HCT116 (cell line): Measurements from ENCODE around the gene DACT1. TPM values are rescaled to one million over a fixed set of nuclear protein-coding genes. Genes with fewer than 3 reads are reported as not detected.

Source experiments
- ATAC-seq: fragments of 200-7000 bp; cut with Tn5 transposase; 2 replicates; pipeline ENCODE4 v1.9.1; 2020; ENCODE audit warnings: mild to moderate bottlenecking, moderate library complexity
- BruUV-seq: library from RNA; stranded (reverse); fragments of 400-500 nt; replicated peaks from 2 replicates; lab custom pipeline; 2021; lab: Mats Ljungman, UMichigan
- CTCF ChIA-PET: fragments of 300-600 bp; sonication (Branson Sonifier 250); formaldehyde crosslinking; loops from one replicate; lab custom pipeline; 2021; ENCODE audit warnings: antibody characterized with exemption; lab: Charles Lee
- POLR2A ChIA-PET: fragments of 300-600, 350-600 bp; sonication (Branson Sonifier 250); formaldehyde crosslinking; loops from one replicate; lab custom pipeline; 2021; ENCODE audit warnings: antibody characterized with exemption; lab: Charles Lee
- RAD21 ChIA-PET, 2 experiments: fragments of 300-600 bp; sonication (Branson Sonifier 250); formaldehyde crosslinking; loops; one replicate each; lab custom pipeline; 2023; ENCODE audit warnings: low total read pairs in 2 of 2; ENCODE audit not compliant: uncharacterized antibody in 2 of 2, unreplicated experiment in 2 of 2, low non-redundant PET in 1 of 2; lab: Charles Lee
- DNase-seq: peaks from one replicate; pipeline ENCODE4 v3.0.0-alpha.2; 2010; ENCODE audit warnings: low read depth, low spot score
- H2AFZ ChIP-seq: fragments of 200-600 bp; shearing (Covaris generic), sonication (generic); 2 replicates; pipeline ENCODE4 v1.6.1; 2017; ENCODE audit warnings: low read depth, mixed run types, mixed read lengths, antibody characterized with exemption, low read length; ENCODE audit not compliant: poor library complexity, severe bottlenecking
- H3K27ac ChIP-seq: 2 replicates; pipeline ENCODE4 v1.5.1; 2012; ENCODE audit warnings: low read depth, low read length
- H3K27me3 ChIP-seq: fragments of 200-600 bp; sonication (generic); 2 replicates; pipeline ENCODE4 v1.6.1; 2016; ENCODE audit warnings: mixed run types, low read length, mixed read lengths; ENCODE audit not compliant: insufficient read depth
- H3K36me3 ChIP-seq, 2 experiments: fragments of 200-500 bp in 1 of 2; fragments of 200-600 bp in 1 of 2; sonication (Bioruptor generic) in 1 of 2; sonication (generic) in 1 of 2; 2 replicates each; pipeline versions ENCODE4 v1.5.1 to v1.6.1; 2014 to 2016; ENCODE audit warnings: low read length in 2 of 2, inconsistent platforms in 1 of 2, mixed read lengths in 1 of 2, mixed run types in 1 of 2; ENCODE audit not compliant: insufficient read depth in 2 of 2, control insufficient read depth in 1 of 2
- H3K4me1 ChIP-seq, 2 experiments: fragments of 200-600 bp in 1 of 2; sonication (generic) in 1 of 2; 2 replicates each; pipeline versions ENCODE4 v1.5.1 to v1.6.1; 2012 to 2017; ENCODE audit warnings: low read length in 2 of 2, inconsistent platforms in 1 of 2, mild to moderate bottlenecking in 1 of 2, mixed read lengths in 1 of 2, mixed run types in 1 of 2, moderate library complexity in 1 of 2; ENCODE audit not compliant: insufficient read depth in 2 of 2, control insufficient read depth in 1 of 2
- H3K4me2 ChIP-seq: fragments of 200-600 bp; sonication (generic); 2 replicates; pipeline ENCODE4 v1.6.1; 2017; ENCODE audit warnings: mixed run types, low read length, mixed read lengths
- H3K4me3 ChIP-seq, 2 experiments: fragments of 200-600 bp in 1 of 2; sonication (generic) in 1 of 2; replicated peaks in 1 of 2; 2 replicates each; pipeline ENCODE4 v1.5.1; 2011 to 2016; ENCODE audit warnings: low read length in 2 of 2, control low read depth in 1 of 2, low read depth in 1 of 2, mild to moderate bottlenecking in 1 of 2, mixed read lengths in 1 of 2, mixed run types in 1 of 2
- H3K79me2 ChIP-seq: fragments of 200-600 bp; sonication (generic); 2 replicates; pipeline ENCODE4 v1.6.1; 2017; ENCODE audit warnings: mild to moderate bottlenecking, mixed run types, low read length, moderate library complexity, mixed read lengths; ENCODE audit not compliant: insufficient read depth
- H3K9ac ChIP-seq: fragments of 200-600 bp; sonication (generic); 2 replicates; pipeline ENCODE4 v1.6.1; 2016; ENCODE audit warnings: low read length, mixed read lengths
- H3K9me2 ChIP-seq: fragments of 200-600 bp; sonication (generic), shearing (Covaris generic); 2 replicates; pipeline ENCODE4 v1.6.1; 2017; ENCODE audit warnings: mixed run types, mild to moderate bottlenecking, moderate library complexity; ENCODE audit not compliant: insufficient read depth
- H3K9me3 ChIP-seq, 2 experiments: fragments of 200-500 bp in 1 of 2; fragments of 200-600 bp in 1 of 2; sonication (Bioruptor generic) in 1 of 2; sonication (generic) in 1 of 2; 2 replicates each; pipeline ENCODE4 v1.6.1; 2014 to 2017; ENCODE audit warnings: low read length in 2 of 2, mixed read lengths in 2 of 2, inconsistent platforms in 1 of 2, low read depth in 1 of 2, mild to moderate bottlenecking in 1 of 2, mixed run types in 1 of 2, moderate library complexity in 1 of 2; ENCODE audit not compliant: control insufficient read depth in 1 of 2, insufficient read depth in 1 of 2
- H4K20me1 ChIP-seq: fragments of 200-600 bp; sonication (generic), shearing (Covaris generic); 2 replicates; pipeline ENCODE4 v1.6.1; 2017; ENCODE audit warnings: mixed run types, mild to moderate bottlenecking, moderate library complexity; ENCODE audit not compliant: insufficient read depth
- POLR2AphosphoS5 ChIP-seq: IDR thresholded peaks from 2 replicates; pipeline ENCODE4 v1.6.1; 2011; ENCODE audit warnings: mild to moderate bottlenecking, low read depth, low read length, moderate library complexity
- TCF7L2 ChIP-seq: IDR thresholded peaks from 2 replicates; pipeline ENCODE4 v1.7.0; 2011; ENCODE audit warnings: borderline replicate concordance, inconsistent platforms; ENCODE audit not compliant: insufficient read depth, insufficient read length; ENCODE audit errors: extremely low read depth
- intact Hi-C: fragments of 100-400 bp; cut with micrococcal nuclease; formaldehyde crosslinking; loops from 2 replicates; pipeline ENCODE4 v1.10.0; 2022
- total RNA-seq: library from RNA; stranded (reverse); gene quantifications from one replicate; pipeline ENCODE4 v1.2.1, GENCODE V29; 2021; ENCODE audit not compliant: unreplicated experiment
- TF ChIP-seq, protein P1 (sequence below): IDR thresholded peaks from 2 replicates; pipeline ENCODE4 v1.6.1; 2012

DACT1 gene
- total RNA-seq, 1 experiment from 2014 or later, result 1.6 TPM

DNA sequence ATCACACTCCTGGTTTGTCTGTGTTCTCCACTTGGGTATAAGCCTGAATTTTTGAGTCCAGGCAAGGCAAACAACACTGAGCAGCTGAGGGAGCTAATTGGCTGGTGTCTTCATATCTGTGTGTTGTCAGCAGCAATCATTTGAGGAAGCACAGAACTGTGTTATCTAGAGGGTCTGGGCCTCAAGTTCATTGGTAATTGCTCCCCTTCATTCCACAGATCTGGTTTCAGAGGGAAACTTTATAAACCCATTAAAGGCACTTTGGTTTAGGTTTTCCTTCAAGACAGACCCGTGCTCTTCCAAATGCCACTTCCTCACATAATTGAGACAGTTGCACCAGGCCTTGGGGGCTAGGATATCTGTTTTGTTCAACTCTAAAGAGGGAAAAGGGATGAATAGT is 5.6 kb downstream of the DACT1 start:
- Histone ChIP-seq H3K27me3 (no peaks in the 10 kb centered on the region), H3K36me3 (no peaks in the 10 kb centered on the region), H3K4me3 (no peak overlapping the region), H3K9me2 (no peaks in the 10 kb centered on the region), H3K27ac (no peak overlapping the region), H3K4me2 (no peak overlapping the region), H3K4me1 (peaks cover 7 to 31% of the 10 kb centered on the region in 2 experiments; a peak in 3 of 4 replicates), H3K9ac (no peak overlapping the region), H3K9me3 (no peaks in the 10 kb centered on the region), H3K79me2 (no peaks in the 10 kb centered on the region), H2AFZ (no peak overlapping the region), H4K20me1 (no peaks in the 10 kb centered on the region)
- ChIA-PET POLR2A (no interaction called here), CTCF (interaction anchor here (0.9 to 1.7 kb wide), 3 partner anchors 13 to 412 kb away, joined by 3 to 4 read pairs (median 3); no protein-coding TSS in a partner anchor), RAD21 (no interaction called here)
- intact Hi-C loops, result loop anchor here (5.0 kb wide), 1 partner anchor 479 kb away; no protein-coding TSS in a partner anchor
- ATAC-seq (no peak), DNase-seq (no peak)
- no TSS peak for BruUV-seq
- TF ChIP-seq, protein P1, sequence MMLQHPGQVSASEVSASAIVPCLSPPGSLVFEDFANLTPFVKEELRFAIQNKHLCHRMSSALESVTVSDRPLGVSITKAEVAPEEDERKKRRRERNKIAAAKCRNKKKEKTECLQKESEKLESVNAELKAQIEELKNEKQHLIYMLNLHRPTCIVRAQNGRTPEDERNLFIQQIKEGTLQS, result no peak
- no peak for TF ChIP-seq POLR2AphosphoS5

- no peaks in the 10 kb centered on the region for H4K20me1 ChIP-seq
- no peak for TF ChIP-seq TCF7L2
- ChIA-PET POLR2A (no interaction called here), CTCF (no interaction called here), RAD21 (no interaction called here)
- no peaks in the 10 kb centered on the region for H3K27me3 ChIP-seq
- no peaks in the 10 kb centered on the region for H3K79me2 ChIP-seq
- H3K9me3 ChIP-seq, result no peaks in the 10 kb centered on the region
- no peak overlapping the region for H3K9ac ChIP-seq
- H3K27ac ChIP-seq, result no peak overlapping the region
- no peaks in the 10 kb centered on the region for H3K9me2 ChIP-seq
- H3K4me2 ChIP-seq, result no peak overlapping the region
- no peak overlapping the region for H3K4me3 ChIP-seq
- no TSS peak for BruUV-seq
- intact Hi-C loops, result no loop called here
- peaks cover 2 to 9% of the 10 kb centered on the region in 2 experiments; a peak in 3 of 4 replicates for H3K4me1 ChIP-seq
- H3K36me3 ChIP-seq, result no peaks in the 10 kb centered on the region
- no peak for ATAC-seq
- no peak overlapping the region for H2AFZ ChIP-seq
- DNase-seq, result no peak
These were observed 7.9 kb downstream of the DACT1 start for GRCh38 chr14:58645641-58646040.
